Right lobe of liver (tissue), 4 donors: ENCODE measurements around the gene HSD17B3.

Source experiments
- POLR2A ChIP-seq: fragments of 450-650 bp; IDR thresholded peaks from one replicate; pipeline ENCODE4 v1.6.1; 2017; ENCODE audit warnings: antibody characterized with exemption, mild to moderate bottlenecking
- TF ChIP-seq, protein P1 (sequence below), 4 donors: fragments of 200-600 bp in 3 of 4; fragments of 450-650 bp in 1 of 4; IDR thresholded peaks; one replicate each; pipeline versions ENCODE4 v1.5.1 to v1.8.0; 2016 to 2022; ENCODE audit warnings: antibody characterized with exemption in 4 of 4, mild to moderate bottlenecking in 2 of 4
- donor health status: DM: no; HTN: no; CAD: no.
- donor health status: DM: no; HTN: no; CAD: no.
- donor health status: DM: no; HTN: yes; CAD: no.

- TF ChIP-seq, protein P1, sequence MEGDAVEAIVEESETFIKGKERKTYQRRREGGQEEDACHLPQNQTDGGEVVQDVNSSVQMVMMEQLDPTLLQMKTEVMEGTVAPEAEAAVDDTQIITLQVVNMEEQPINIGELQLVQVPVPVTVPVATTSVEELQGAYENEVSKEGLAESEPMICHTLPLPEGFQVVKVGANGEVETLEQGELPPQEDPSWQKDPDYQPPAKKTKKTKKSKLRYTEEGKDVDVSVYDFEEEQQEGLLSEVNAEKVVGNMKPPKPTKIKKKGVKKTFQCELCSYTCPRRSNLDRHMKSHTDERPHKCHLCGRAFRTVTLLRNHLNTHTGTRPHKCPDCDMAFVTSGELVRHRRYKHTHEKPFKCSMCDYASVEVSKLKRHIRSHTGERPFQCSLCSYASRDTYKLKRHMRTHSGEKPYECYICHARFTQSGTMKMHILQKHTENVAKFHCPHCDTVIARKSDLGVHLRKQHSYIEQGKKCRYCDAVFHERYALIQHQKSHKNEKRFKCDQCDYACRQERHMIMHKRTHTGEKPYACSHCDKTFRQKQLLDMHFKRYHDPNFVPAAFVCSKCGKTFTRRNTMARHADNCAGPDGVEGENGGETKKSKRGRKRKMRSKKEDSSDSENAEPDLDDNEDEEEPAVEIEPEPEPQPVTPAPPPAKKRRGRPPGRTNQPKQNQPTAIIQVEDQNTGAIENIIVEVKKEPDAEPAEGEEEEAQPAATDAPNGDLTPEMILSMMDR (IDR thresholded peaks at IDR 0.05), result no peak
- TF ChIP-seq POLR2A, result no peak
Measured at GRCh38 chr9:96185518-96186156, 116.3 kb downstream of the HSD17B3 start.
